Measurements from ENCODE around the gene RIN2.

The RIN2 gene

GRCh38 chr20:19758133-19758500 is at the start of gene RIN2:
Gene RIN2, plus strand, starts transcription at chr20:19758258. Its CDS starts 131,344 bp downstream, at chr20:19889602.
- no peak for DNase-seq

GRCh38 chr20:19709635-19710335 is 48.3 kb upstream of the RIN2 start:
- DNase-seq = no peak

- DNase-seq = no peak
These were observed 47.5 kb upstream of the RIN2 start for GRCh38 chr20:19710336-19711120.

GRCh38 chr20:19711126-19711525 is 46.9 kb upstream of the RIN2 start:
- DNase-seq = no peak

- no peak for DNase-seq
These were observed 45.3 kb upstream of the RIN2 start for GRCh38 chr20:19712721-19713260.

GRCh38 chr20:19713822-19714578 is 44.1 kb upstream of the RIN2 start:
- DNase-seq = no peak

- DNase-seq = no peak
These were observed 43.5 kb upstream of the RIN2 start for GRCh38 chr20:19714579-19714840.

- no peak for DNase-seq
These were observed 42.1 kb upstream of the RIN2 start for GRCh38 chr20:19715986-19716385.

GRCh38 chr20:19718880-19719279 is 39.2 kb upstream of the RIN2 start:
- no peak for DNase-seq

- no peak for DNase-seq
These were observed 37.1 kb upstream of the RIN2 start for GRCh38 chr20:19720991-19721390.

- DNase-seq = no peak
These were observed 35.0 kb upstream of the RIN2 start for GRCh38 chr20:19723051-19723450.

GRCh38 chr20:19723813-19724430 is 34.1 kb upstream of the RIN2 start:
- DNase-seq = no peak

- DNase-seq = no peak
These were observed 32.7 kb upstream of the RIN2 start for GRCh38 chr20:19725373-19725772.

GRCh38 chr20:19725814-19726525 is 32.1 kb upstream of the RIN2 start:
- DNase-seq = no peak

GRCh38 chr20:19727251-19727847 is 30.7 kb upstream of the RIN2 start:
- no peak for DNase-seq

- no peak for DNase-seq
These were observed 28.4 kb upstream of the RIN2 start for GRCh38 chr20:19729672-19730071.

GRCh38 chr20:19730706-19731105 is 27.4 kb upstream of the RIN2 start:
- no peak for DNase-seq

GRCh38 chr20:19734811-19735210 is 23.2 kb upstream of the RIN2 start:
- DNase-seq = no peak

- peak; percentile 37 for DNase-seq
These were observed 22.6 kb upstream of the RIN2 start for GRCh38 chr20:19735446-19735845.

GRCh38 chr20:19737025-19737424 is 21.0 kb upstream of the RIN2 start:
- DNase-seq = no peak

- DNase-seq = no peak
These were observed 19.1 kb upstream of the RIN2 start for GRCh38 chr20:19738951-19739350.

- no peak for DNase-seq
These were observed 18.7 kb upstream of the RIN2 start for GRCh38 chr20:19739351-19739750.

Data from NCI-H524 treated with DMSO at 0.1 percent for 48 hours (cell line).